ENCODE data around the gene PHYHIPL. TPM values are rescaled to one million over a fixed set of nuclear protein-coding genes. Genes with fewer than 3 reads are reported as not detected.

Gene PHYHIPL
- total RNA-seq, 2 donors from 2014 or later, result 2.6 TPM; not detected in 1

DNA sequence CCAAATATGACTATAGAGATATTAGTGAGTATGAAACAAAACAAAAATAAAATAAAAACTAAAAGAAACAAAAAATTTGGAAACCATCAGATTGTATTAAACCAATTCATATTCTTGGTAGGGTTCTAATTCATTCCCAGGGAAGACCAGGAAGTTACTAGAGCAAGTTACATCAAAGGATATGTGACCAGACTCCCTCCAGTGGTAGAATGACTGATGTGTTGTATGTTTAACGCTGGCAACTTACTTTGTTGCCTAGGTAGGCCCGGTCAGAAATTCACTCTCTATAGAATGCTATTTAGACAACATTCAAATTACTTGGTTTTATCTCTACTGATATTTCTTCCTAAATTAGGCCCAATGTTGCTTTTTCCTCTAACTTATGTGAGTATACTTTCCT lies 5.2 kb downstream of the PHYHIPL start:
- H3K27me3 ChIP-seq (replicated peaks; ENCODE audit: insufficient read depth), result no peaks in the 10 kb centered on the region
- peaks cover 5 to 9% of the 10 kb centered on the region in 2 donors for H3K4me1 ChIP-seq (ENCODE audit: control insufficient read depth in 1 of 2, low read depth in 2 of 2)
- ATAC-seq (ENCODE audit: insufficient number of reproducible peaks, low FRiP score, low read depth) (no peak), DNase-seq (ENCODE audit: low spot score) (no peak)
- no peak overlapping the region for H3K4me3 ChIP-seq
- no peaks in the 10 kb centered on the region for H3K36me3 ChIP-seq
- no peak overlapping the region for H3K27ac ChIP-seq
- TF ChIP-seq, protein P1, sequence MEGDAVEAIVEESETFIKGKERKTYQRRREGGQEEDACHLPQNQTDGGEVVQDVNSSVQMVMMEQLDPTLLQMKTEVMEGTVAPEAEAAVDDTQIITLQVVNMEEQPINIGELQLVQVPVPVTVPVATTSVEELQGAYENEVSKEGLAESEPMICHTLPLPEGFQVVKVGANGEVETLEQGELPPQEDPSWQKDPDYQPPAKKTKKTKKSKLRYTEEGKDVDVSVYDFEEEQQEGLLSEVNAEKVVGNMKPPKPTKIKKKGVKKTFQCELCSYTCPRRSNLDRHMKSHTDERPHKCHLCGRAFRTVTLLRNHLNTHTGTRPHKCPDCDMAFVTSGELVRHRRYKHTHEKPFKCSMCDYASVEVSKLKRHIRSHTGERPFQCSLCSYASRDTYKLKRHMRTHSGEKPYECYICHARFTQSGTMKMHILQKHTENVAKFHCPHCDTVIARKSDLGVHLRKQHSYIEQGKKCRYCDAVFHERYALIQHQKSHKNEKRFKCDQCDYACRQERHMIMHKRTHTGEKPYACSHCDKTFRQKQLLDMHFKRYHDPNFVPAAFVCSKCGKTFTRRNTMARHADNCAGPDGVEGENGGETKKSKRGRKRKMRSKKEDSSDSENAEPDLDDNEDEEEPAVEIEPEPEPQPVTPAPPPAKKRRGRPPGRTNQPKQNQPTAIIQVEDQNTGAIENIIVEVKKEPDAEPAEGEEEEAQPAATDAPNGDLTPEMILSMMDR (IDR thresholded peaks at IDR 0.05), result peak; percentile 46
- H3K9me3 ChIP-seq, result no peaks in the 10 kb centered on the region

DNA sequence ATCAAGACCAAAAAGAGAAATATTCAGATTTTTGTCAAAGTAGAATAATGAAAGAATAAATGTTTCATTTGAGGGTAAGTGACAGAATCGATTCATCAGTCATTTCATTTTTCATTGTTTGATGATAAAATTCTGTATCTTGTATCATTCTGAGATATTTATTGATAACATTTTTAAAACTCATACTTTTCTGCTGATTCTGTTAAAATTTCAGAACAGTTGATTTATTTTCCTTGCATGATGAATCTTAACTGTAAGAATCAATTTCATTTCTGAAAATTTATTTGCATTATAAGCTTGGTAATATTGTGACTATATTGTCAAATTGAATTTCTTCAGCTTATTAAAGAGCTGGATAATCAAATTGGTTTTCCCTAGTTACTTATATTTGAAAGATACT lies 13.9 kb downstream of the PHYHIPL start:
- Histone ChIP-seq H3K9me3 (no peaks in the 10 kb centered on the region), H3K4me1 (ENCODE audit: control insufficient read depth in 1 of 2, low read depth in 2 of 2) (no peaks in the 10 kb centered on the region), H3K27ac (no peak overlapping the region), H3K27me3 (replicated peaks; ENCODE audit: insufficient read depth) (no peaks in the 10 kb centered on the region), H3K4me3 (no peak overlapping the region), H3K36me3 (no peaks in the 10 kb centered on the region)
- TF ChIP-seq, protein P1 (IDR thresholded peaks at IDR 0.05), result no peak
- DNase-seq (ENCODE audit: low spot score) (no peak), ATAC-seq (ENCODE audit: insufficient number of reproducible peaks, low FRiP score, low read depth) (no peak)

DNA sequence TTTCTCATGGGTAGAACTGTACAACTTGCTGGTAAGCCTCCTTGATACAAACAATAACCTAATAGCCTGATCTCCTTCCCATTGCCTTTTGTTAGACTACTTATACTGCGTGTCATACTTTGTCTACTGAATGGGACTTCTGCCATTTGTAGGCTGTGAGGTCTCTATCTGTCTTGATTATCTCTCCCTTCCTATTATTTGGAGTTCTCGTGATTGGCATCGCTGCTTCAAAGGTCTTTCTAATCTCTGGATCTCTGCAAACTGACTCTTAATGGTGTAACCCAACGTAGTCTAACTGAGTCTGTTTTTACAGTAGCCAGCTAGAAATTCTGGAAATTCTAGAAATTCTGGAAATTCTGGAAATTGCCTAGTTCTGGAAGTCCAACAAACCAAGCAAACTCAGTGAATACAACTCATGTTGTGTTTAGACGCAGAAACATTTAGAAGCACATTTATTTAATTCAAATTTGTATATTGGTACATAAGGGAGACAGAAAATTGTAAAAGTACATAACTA lies 29.8 kb downstream of the PHYHIPL start:
- H3K27ac ChIP-seq, result no peak overlapping the region
- no peak overlapping the region for H3K4me3 ChIP-seq
- no peaks in the 10 kb centered on the region for H3K27me3 ChIP-seq (replicated peaks; ENCODE audit: insufficient read depth)
- no peaks in the 10 kb centered on the region for H3K36me3 ChIP-seq
- peaks cover 0 to 4% of the 10 kb centered on the region in 2 donors for H3K4me1 ChIP-seq (ENCODE audit: control insufficient read depth in 1 of 2, low read depth in 2 of 2)
- DNase-seq (ENCODE audit: low spot score) (no peak), ATAC-seq (ENCODE audit: insufficient number of reproducible peaks, low FRiP score, low read depth) (no peak)
- H3K9me3 ChIP-seq, result no peaks in the 10 kb centered on the region
- TF ChIP-seq, protein P1 (IDR thresholded peaks at IDR 0.05), result no peak

DNA sequence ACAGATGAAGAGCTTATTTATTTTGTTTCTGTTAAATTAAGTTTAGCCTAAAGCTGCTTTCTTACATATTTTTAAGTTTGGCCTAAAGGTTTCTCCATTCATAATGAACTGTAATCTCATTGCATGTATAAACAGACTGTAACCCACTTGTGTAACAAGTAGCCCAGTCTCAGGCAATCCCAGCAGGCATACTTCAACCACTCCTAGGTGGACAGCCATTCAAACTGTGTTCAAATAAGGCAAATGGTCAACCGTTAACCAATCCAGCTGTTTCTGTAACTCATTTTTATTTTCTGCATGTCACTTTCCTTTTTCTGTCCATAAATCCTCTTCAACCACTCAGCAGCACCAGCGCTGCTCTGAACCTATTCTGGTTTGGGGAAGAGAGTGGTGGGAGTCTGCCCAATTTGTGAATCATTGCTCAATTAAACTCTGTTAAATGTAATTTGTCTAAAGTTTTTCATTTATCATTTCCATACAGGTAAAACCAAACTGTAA lies 35.9 kb downstream of the PHYHIPL start:
- no peak overlapping the region for H3K4me3 ChIP-seq
- no peak for DNase-seq (ENCODE audit: low spot score)
- no peaks in the 10 kb centered on the region for H3K4me1 ChIP-seq (ENCODE audit: control insufficient read depth in 1 of 2, low read depth in 2 of 2)
- H3K9me3 ChIP-seq, result no peaks in the 10 kb centered on the region
- H3K27me3 ChIP-seq (replicated peaks; ENCODE audit: insufficient read depth), result no peaks in the 10 kb centered on the region
- H3K36me3 ChIP-seq, result no peaks in the 10 kb centered on the region
- ATAC-seq (ENCODE audit: insufficient number of reproducible peaks, low FRiP score, low read depth), result no peak
- H3K27ac ChIP-seq, result no peak overlapping the region
- TF ChIP-seq, protein P1 (IDR thresholded peaks at IDR 0.05), result no peak

DNA sequence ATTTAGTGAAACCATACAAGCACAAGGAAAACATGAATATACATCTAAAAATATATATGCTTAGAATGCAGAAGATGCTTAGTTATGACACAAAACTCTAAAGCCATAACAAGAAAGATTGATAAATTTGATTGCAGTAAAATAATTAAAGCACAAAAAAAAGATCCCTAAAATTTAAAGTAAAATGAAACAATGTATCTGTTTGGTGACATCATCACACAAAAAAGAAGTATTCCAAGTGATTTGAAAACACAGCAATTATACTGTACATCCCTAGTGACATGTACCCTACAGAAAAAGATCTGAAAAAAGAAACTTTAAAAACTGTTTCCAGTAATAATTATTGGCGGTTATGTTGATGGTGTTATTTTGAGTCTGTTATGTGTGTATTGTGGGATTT lies 37.7 kb downstream of the PHYHIPL start:
- ATAC-seq (ENCODE audit: insufficient number of reproducible peaks, low FRiP score, low read depth), result no peak
- no peaks in the 10 kb centered on the region for H3K36me3 ChIP-seq
- no peak for DNase-seq (ENCODE audit: low spot score)

More for the DNA sequence above, 37.7 kb downstream of the PHYHIPL start:
- TF ChIP-seq, protein P1 (IDR thresholded peaks at IDR 0.05), result no peak
- Histone ChIP-seq H3K27me3 (replicated peaks; ENCODE audit: insufficient read depth) (no peaks in the 10 kb centered on the region), H3K9me3 (no peaks in the 10 kb centered on the region), H3K4me1 (ENCODE audit: control insufficient read depth in 1 of 2, low read depth in 2 of 2) (no peaks in the 10 kb centered on the region), H3K27ac (no peak overlapping the region), H3K4me3 (no peak overlapping the region)

Data from thoracic aorta (tissue), 2 donors.